DMS153 treated with DMSO at 0.1 percent for 48 hours (cell line): Measurements from ENCODE around the gene CDK17.
A peak's percentile ranks its signal among the peaks of the same experiment; 100 is the strongest.

Experiments used
- DNase-seq: peaks from one replicate; lab custom pipeline; 2025; ENCODE audit not compliant: unreplicated experiment; lab: John Stamatoyannopoulos, UW

Gene CDK17

GRCh38 chr12:96241846-96242256 is 158.4 kb downstream of the CDK17 start:
- DNase-seq = peak; percentile 10

- DNase-seq = no peak
These were observed 158.8 kb downstream of the CDK17 start for GRCh38 chr12:96241431-96241830.

- no peak for DNase-seq
These were observed 159.6 kb downstream of the CDK17 start for GRCh38 chr12:96240656-96241055.

- no peak for DNase-seq
These were observed 160.3 kb downstream of the CDK17 start for GRCh38 chr12:96239711-96240635.

GRCh38 chr12:96238336-96239047 is 161.7 kb downstream of the CDK17 start:
- DNase-seq = no peak

- no peak for DNase-seq
These were observed 162.7 kb downstream of the CDK17 start for GRCh38 chr12:96237465-96238077.

GRCh38 chr12:96237035-96237434 is 163.2 kb downstream of the CDK17 start:
- DNase-seq = no peak

- no peak for DNase-seq
These were observed 163.9 kb downstream of the CDK17 start for GRCh38 chr12:96236221-96236822.

- DNase-seq = no peak
These were observed 164.8 kb downstream of the CDK17 start for GRCh38 chr12:96235484-96235826.

- DNase-seq = no peak
These were observed 165.4 kb downstream of the CDK17 start for GRCh38 chr12:96234591-96235483.

- no peak for DNase-seq
These were observed 166.2 kb downstream of the CDK17 start for GRCh38 chr12:96233939-96234461.

- no peak for DNase-seq
These were observed 167.1 kb downstream of the CDK17 start for GRCh38 chr12:96233168-96233567.

GRCh38 chr12:96230646-96231045 is 169.6 kb downstream of the CDK17 start:
- no peak for DNase-seq

- no peak for DNase-seq
These were observed 171.5 kb downstream of the CDK17 start for GRCh38 chr12:96228566-96229248.
